MCF 10A (cell line): ENCODE data around the gene OBSCN. TPM values are rescaled to one million over a fixed set of nuclear protein-coding genes. Genes with fewer than 3 reads are reported as not detected.

Experiments
- BruUV-seq: library from RNA; stranded (reverse); fragments of 400-500 nt; replicated peaks from 2 replicates; lab custom pipeline; 2021; lab: Mats Ljungman, UMichigan
- CTCF ChIA-PET: fragments of 300-600 bp; sonication (Branson Sonifier 250); formaldehyde crosslinking; extraction: SDS; loops from one replicate; lab custom pipeline; 2021; ENCODE audit warnings: antibody characterized with exemption, inconsistent platforms; lab: Yijun Ruan, JAX
- POLR2A ChIA-PET: fragments of 300-600, 350-650 bp; sonication (Branson Sonifier 250); formaldehyde crosslinking; extraction: SDS; loops from one replicate; lab custom pipeline; 2020; ENCODE audit warnings: antibody characterized with exemption, inconsistent platforms; lab: Yijun Ruan, JAX
- DNase-seq: peaks from one replicate; pipeline ENCODE4 v3.0.0-alpha.2; 2018; ENCODE audit not compliant: unreplicated experiment
- H3K27ac Mint-ChIP-seq: one replicate; pipeline ENCODE4 v1.8.0; 2022; ENCODE audit warnings: mild to moderate bottlenecking, low read depth, mixed read lengths; ENCODE audit not compliant: unreplicated experiment
- H3K27me3 Mint-ChIP-seq: one replicate; pipeline ENCODE4 v1.8.0; 2022; ENCODE audit warnings: mixed read lengths; ENCODE audit not compliant: insufficient read depth, unreplicated experiment
- H3K36me3 Mint-ChIP-seq: one replicate; pipeline ENCODE4 v1.8.0; 2022; ENCODE audit warnings: mild to moderate bottlenecking, moderate library complexity, mixed read lengths; ENCODE audit not compliant: insufficient read depth, unreplicated experiment
- H3K4me1 Mint-ChIP-seq: one replicate; pipeline ENCODE4 v1.8.0; 2022; ENCODE audit warnings: mixed read lengths; ENCODE audit not compliant: insufficient read depth, unreplicated experiment
- H3K4me3 Mint-ChIP-seq: one replicate; pipeline ENCODE4 v1.8.0; 2022; ENCODE audit warnings: mild to moderate bottlenecking, moderate library complexity, mixed read lengths; ENCODE audit not compliant: unreplicated experiment
- H3K9me3 Mint-ChIP-seq: one replicate; pipeline ENCODE4 v1.8.0; 2022; ENCODE audit warnings: mixed read lengths; ENCODE audit not compliant: unreplicated experiment
- CTCF ChIP-seq: fragments of 200-600 bp; IDR thresholded peaks from one replicate; pipeline ENCODE4 v1.8.0; 2022; ENCODE audit warnings: antibody characterized with exemption, mild to moderate bottlenecking; ENCODE audit not compliant: unreplicated experiment
- intact Hi-C: fragments of 100-400 bp; cut with micrococcal nuclease; formaldehyde crosslinking; loops from 2 replicates; pipeline ENCODE4 v1.14.1; 2022
- total RNA-seq: library from RNA; stranded (reverse); gene quantifications from 2 replicates; pipeline ENCODE4 v1.2.3, GENCODE V29; 2022

OBSCN gene
- total RNA-seq, 1 experiment from 2014 or later: 22.6 TPM

GRCh38 chr1:228216371-228217320 is 8.8 kb downstream of the OBSCN start:
- Mint-ChIP-seq H3K27me3 (no peaks in the 10 kb centered on the region), H3K4me3 (no peak overlapping the region), H3K9me3 (no peaks in the 10 kb centered on the region), H3K4me1 (no peaks in the 10 kb centered on the region), H3K27ac (no peak overlapping the region), H3K36me3 (peaks cover 11% of the 10 kb centered on the region)
- intact Hi-C loops: no loop called here
- POLR2A ChIA-PET: no interaction called here
- TF ChIP-seq CTCF: no peak
- DNase-seq: no peak
- CTCF ChIA-PET: interaction anchor here (0.6 to 1.4 kb wide), 3 partner anchors 10 to 209 kb away, joined by 3 to 6 read pairs (median 4); no protein-coding TSS in a partner anchor
- BruUV-seq: no TSS peak

- BruUV-seq: no TSS peak
- intact Hi-C loops: no loop called here
- no peak for DNase-seq
- H3K9me3 Mint-ChIP-seq: no peaks in the 10 kb centered on the region
- no peaks in the 10 kb centered on the region for H3K27me3 Mint-ChIP-seq
- H3K36me3 Mint-ChIP-seq: peaks cover 11% of the 10 kb centered on the region
- TF ChIP-seq CTCF: no peak
- CTCF ChIA-PET: interaction anchor here (0.6 to 2.5 kb wide), 6 partner anchors 15 to 1039 kb away, joined by 3 to 7 read pairs (median 3); no protein-coding TSS in a partner anchor
- H3K27ac Mint-ChIP-seq: no peak overlapping the region
- no peaks in the 10 kb centered on the region for H3K4me1 Mint-ChIP-seq
- POLR2A ChIA-PET: interaction anchor here (0.8 to 1.5 kb wide), 2 partner anchors 11 to 377 kb away, joined by 3 to 4 read pairs; no protein-coding TSS in a partner anchor
- no peak overlapping the region for H3K4me3 Mint-ChIP-seq
Observed at GRCh38 chr1:228217551-228218344, 9.9 kb downstream of the OBSCN start.

GRCh38 chr1:228218513-228219244 is 10.8 kb downstream of the OBSCN start:
- intact Hi-C loops: no loop called here
- no peak overlapping the region for H3K4me3 Mint-ChIP-seq
- no peak for DNase-seq
- peaks cover 13% of the 10 kb centered on the region for H3K36me3 Mint-ChIP-seq
- H3K27ac Mint-ChIP-seq: no peak overlapping the region
- H3K4me1 Mint-ChIP-seq: no peaks in the 10 kb centered on the region
- no peaks in the 10 kb centered on the region for H3K9me3 Mint-ChIP-seq
- CTCF ChIA-PET: interaction anchor here (0.5 to 2.5 kb wide), 5 partner anchors 9 to 296 kb away, joined by 3 to 7 read pairs (median 4); a partner anchor contains a TSS
- POLR2A ChIA-PET: interaction anchor here (0.8 to 1.5 kb wide), 3 partner anchors 10 to 377 kb away, joined by 3 to 4 read pairs (median 3); partner anchors contain the start of gene OBSCN
- BruUV-seq: no TSS peak
- TF ChIP-seq CTCF: no peak
- H3K27me3 Mint-ChIP-seq: no peaks in the 10 kb centered on the region
